Loucy (cell line): Measurements from ENCODE around the gene CNPY3.
"Not testable (repeated sequence)": the region's sequence is repeated elsewhere in the genome, so short reads cannot be mapped to it uniquely, and the experiment has no call there.

ENCODE experiments used
- H2AFZ ChIP-seq: fragments of 200-600 bp; sonication (generic); 2 replicates; pipeline ENCODE4 v1.6.0; 2016; ENCODE audit warnings: antibody characterized with exemption, mild to moderate bottlenecking, low read length, moderate library complexity
- H3F3A ChIP-seq: fragments of 200-600 bp; 2 replicates; pipeline ENCODE4 v1.6.0; 2016; ENCODE audit warnings: antibody characterized with exemption, low read depth, mild to moderate bottlenecking
- H3K27me3 ChIP-seq: fragments of 200-600 bp; sonication (generic); 2 replicates; pipeline ENCODE4 v1.6.1; 2014; ENCODE audit warnings: low read length, mild to moderate bottlenecking; ENCODE audit not compliant: insufficient read depth, poor library complexity, severe bottlenecking
- H3K36me3 ChIP-seq: fragments of 200-600 bp; sonication (generic); 2 replicates; pipeline ENCODE4 v1.6.1; 2016; ENCODE audit warnings: low read length; ENCODE audit not compliant: insufficient read depth
- H3K4me1 ChIP-seq: fragments of 200-600 bp; sonication (generic); 2 replicates; pipeline ENCODE4 v1.5.1; 2014; ENCODE audit warnings: low read length, mild to moderate bottlenecking; ENCODE audit not compliant: insufficient read depth, poor library complexity, severe bottlenecking
- H3K4me2 ChIP-seq: fragments of 200-600 bp; sonication (generic); 2 replicates; pipeline ENCODE4 v1.6.0; 2014; ENCODE audit warnings: antibody characterized with exemption, low read length, low read depth, mild to moderate bottlenecking; ENCODE audit not compliant: poor library complexity, severe bottlenecking
- H3K4me3 ChIP-seq: fragments of 200-600 bp; sonication (generic); 2 replicates; pipeline ENCODE4 v1.5.1; 2014; ENCODE audit warnings: low read length, mild to moderate bottlenecking, mixed read lengths; ENCODE audit not compliant: poor library complexity, severe bottlenecking
- H3K79me2 ChIP-seq: fragments of 200-600 bp; sonication (generic); 2 replicates; pipeline ENCODE4 v1.6.1; 2014; ENCODE audit warnings: low read length; ENCODE audit not compliant: insufficient read depth
- H3K9ac ChIP-seq: fragments of 200-600 bp; sonication (generic); 2 replicates; pipeline ENCODE4 v1.6.0; 2014; ENCODE audit warnings: mild to moderate bottlenecking, low read depth, low read length, moderate library complexity; ENCODE audit not compliant: poor library complexity, severe bottlenecking
- H3K9me2 ChIP-seq: fragments of 200-600 bp; sonication (generic); replicated peaks from 2 replicates; pipeline ENCODE4 v1.6.1; 2016; ENCODE audit warnings: low read depth, low read length, mixed read lengths
- H3K9me3 ChIP-seq: fragments of 200-600 bp; sonication (generic); 2 replicates; pipeline ENCODE4 v1.6.1; 2014; ENCODE audit warnings: mild to moderate bottlenecking, antibody characterized with exemption, low read length, low read depth; ENCODE audit not compliant: insufficient read depth
- H4K20me1 ChIP-seq: fragments of 200-600 bp; sonication (generic); 2 replicates; pipeline ENCODE4 v1.6.0; 2014; ENCODE audit warnings: antibody characterized with exemption, low read length, mild to moderate bottlenecking; ENCODE audit not compliant: insufficient read depth, poor library complexity, severe bottlenecking
- EZH2phosphoT487 ChIP-seq: fragments of 200-600 bp; IDR thresholded peaks from 2 replicates; pipeline ENCODE4 v1.6.1; 2018; ENCODE audit warnings: antibody characterized with exemption, mild to moderate bottlenecking, moderate library complexity, borderline replicate concordance
- TF ChIP-seq, protein P1 (sequence below): fragments of 200-600 bp; sonication (generic); conservative IDR thresholded peaks from 2 replicates; pipeline ENCODE4 v1.5.1; 2014; ENCODE audit warnings: mild to moderate bottlenecking, antibody characterized with exemption, low read length

The CNPY3 gene

DNA sequence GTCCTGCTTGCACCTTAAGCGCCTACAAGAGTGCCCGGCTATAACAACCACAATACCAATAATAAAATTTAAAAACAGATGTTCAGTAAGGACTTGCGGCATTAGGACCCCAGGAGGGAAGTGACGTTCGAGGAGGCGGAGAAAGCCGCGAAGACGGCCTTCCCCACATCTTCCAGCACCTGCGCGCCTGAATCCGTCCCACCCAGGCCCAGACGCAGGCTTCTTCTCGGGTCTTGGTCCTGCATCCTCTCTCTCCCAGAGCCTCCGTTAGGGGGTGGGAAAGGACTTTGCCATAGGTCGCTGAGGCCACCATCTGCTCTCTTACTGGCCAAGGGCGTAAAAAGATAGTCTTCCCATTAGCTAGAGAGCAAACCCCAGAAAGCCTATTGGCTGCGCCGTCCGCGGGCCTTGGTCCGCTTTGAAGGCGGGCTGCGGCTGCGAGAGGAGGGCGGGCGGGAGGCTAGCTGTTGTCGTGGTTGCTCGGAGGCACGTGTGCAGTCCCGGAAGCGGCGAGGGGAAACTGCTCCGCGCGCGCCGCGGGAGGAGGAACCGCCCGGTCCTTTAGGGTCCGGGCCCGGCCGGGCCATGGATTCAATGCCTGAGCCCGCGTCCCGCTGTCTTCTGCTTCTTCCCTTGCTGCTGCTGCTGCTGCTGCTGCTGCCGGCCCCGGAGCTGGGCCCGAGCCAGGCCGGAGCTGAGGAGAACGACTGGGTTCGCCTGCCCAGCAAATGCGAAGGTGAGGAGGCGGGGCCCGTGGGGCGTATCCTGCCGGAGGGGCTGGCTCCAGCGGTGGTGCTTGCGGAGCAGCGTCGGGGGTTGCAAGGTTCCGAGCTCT is at the start of gene CNPY3:
CNPY3 (plus strand) TSS at position 495 of the 835 bp plus-strand sequence; CDS start at position 586, 91 bp downstream.
- TF ChIP-seq, protein P1, sequence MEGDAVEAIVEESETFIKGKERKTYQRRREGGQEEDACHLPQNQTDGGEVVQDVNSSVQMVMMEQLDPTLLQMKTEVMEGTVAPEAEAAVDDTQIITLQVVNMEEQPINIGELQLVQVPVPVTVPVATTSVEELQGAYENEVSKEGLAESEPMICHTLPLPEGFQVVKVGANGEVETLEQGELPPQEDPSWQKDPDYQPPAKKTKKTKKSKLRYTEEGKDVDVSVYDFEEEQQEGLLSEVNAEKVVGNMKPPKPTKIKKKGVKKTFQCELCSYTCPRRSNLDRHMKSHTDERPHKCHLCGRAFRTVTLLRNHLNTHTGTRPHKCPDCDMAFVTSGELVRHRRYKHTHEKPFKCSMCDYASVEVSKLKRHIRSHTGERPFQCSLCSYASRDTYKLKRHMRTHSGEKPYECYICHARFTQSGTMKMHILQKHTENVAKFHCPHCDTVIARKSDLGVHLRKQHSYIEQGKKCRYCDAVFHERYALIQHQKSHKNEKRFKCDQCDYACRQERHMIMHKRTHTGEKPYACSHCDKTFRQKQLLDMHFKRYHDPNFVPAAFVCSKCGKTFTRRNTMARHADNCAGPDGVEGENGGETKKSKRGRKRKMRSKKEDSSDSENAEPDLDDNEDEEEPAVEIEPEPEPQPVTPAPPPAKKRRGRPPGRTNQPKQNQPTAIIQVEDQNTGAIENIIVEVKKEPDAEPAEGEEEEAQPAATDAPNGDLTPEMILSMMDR: no peak
- TF ChIP-seq EZH2phosphoT487: no peak
- Histone ChIP-seq H3K4me3 (peak within 1 kb of the TSS; percentile 90), H2AFZ (peak within 1 kb of the TSS; percentile 82), H3K9me3 (no peaks in the 10 kb centered on the region), H3K9ac (peak within 1 kb of the TSS; percentile 97), H3K79me2 (peaks cover 39% of the 10 kb centered on the region), H3K36me3 (peaks cover 3% of the 10 kb centered on the region; the same call in 1 of the 2 replicates), H4K20me1 (peaks cover 37% of the 10 kb centered on the region), H3K9me2 (no peaks in the 10 kb centered on the region), H3K27me3 (no peaks in the 10 kb centered on the region), H3K4me1 (peaks cover 42% of the 10 kb centered on the region), H3F3A (peaks cover 18% of the 10 kb centered on the region), H3K4me2 (peak within 1 kb of the TSS; percentile 96)

DNA sequence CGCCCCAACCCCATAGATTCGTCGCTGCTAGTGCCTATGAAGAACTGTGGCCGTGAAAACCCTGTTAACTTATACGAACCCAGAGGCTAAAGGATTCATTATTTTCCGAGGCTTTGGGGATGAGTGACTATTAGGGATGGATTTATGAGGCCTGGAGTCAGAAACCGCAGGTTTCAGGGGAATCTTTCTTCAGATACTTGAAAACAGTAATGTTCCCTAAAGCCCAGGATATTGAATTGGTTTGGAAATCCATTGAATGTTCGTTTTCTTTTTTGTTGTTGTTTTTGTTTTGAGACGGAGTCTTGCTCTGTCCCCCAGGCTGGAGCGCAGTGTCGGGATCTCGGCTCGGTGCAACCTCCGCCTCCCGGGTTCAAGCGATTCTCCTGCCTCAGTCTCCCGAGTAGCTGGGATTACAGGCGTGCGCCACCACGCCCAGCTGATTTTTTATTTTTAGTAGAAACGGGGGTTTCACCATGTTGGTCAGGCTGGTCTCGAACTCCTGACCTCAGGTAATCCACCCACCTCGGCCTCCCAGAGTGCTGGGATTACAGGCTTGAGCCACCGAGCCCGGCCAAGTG is 49.0 kb upstream of the CNPY3 start:
- peak overlapping the region; percentile 97 for H3K4me3 ChIP-seq
- H3K79me2 ChIP-seq: peaks cover 54% of the 10 kb centered on the region
- H3K36me3 ChIP-seq: peaks cover 25% of the 10 kb centered on the region; the same call in 1 of the 2 replicates

DNA sequence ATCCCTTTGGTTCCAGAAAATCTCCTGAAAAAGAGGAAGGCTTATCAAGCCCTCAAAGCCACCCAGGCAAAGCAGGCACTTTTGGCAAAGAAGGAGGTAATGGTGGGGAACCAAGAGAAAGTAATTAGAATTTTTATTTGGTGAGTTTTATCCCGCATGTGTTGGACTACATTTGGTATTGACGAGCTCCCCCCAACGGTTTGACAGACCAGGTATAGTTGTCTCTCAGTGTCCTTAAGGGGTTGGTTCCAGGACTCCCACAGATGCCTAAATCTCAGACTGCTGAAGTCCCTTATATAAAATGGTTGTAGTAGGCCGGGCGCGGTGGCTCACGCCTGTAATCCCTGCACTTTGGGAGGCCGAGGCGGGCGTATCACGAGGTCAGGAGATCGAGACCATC is 48.4 kb upstream of the CNPY3 start:
- Histone ChIP-seq H3K79me2 (peaks cover 59% of the 10 kb centered on the region), H3K36me3 (peaks cover 31% of the 10 kb centered on the region; the same call in 1 of the 2 replicates), H3K4me1 (peaks cover 11% of the 10 kb centered on the region), H3K9ac (peak overlapping the region; percentile 97), H3K4me3 (peak overlapping the region; percentile 97), H3K4me2 (peak overlapping the region; percentile 75), H4K20me1 (peaks cover 38% of the 10 kb centered on the region)
- not testable (repeated sequence) for H3F3A ChIP-seq, H3K27me3 ChIP-seq, H3K9me2 ChIP-seq, H3K9me3 ChIP-seq, H2AFZ ChIP-seq

More for the DNA sequence above, 49.0 kb upstream of the CNPY3 start:
- H3K4me1 ChIP-seq: peaks cover 11% of the 10 kb centered on the region
- H3K9me2 ChIP-seq, H3K27me3 ChIP-seq, H3F3A ChIP-seq, H3K9me3 ChIP-seq: not testable (repeated sequence)
- peaks cover 33% of the 10 kb centered on the region for H4K20me1 ChIP-seq
- H3K4me2 ChIP-seq: peak overlapping the region; percentile 75
- peak overlapping the region; percentile 97 for H3K9ac ChIP-seq
- peak overlapping the region; percentile 82 for H2AFZ ChIP-seq

DNA sequence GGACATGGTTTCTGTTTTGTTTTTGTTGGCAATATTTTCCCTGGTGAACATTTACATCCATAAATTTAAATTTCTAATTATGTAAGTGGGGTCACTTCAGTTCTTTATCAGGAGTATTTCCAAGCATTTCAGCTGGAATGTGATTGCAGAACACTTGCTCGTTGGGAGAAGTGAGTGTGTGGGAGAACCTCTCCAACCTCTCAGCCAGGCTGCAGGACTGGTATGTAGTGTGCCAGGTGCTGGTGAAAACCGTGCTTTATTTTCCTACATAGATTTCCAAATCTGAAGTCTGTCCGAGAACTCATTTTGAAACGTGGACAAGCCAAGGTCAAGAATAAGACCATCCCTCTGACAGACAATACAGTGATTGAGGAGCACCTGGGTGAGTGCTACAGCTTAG is 43.6 kb upstream of the CNPY3 start:
- H2AFZ ChIP-seq: no peak overlapping the region
- H3K9ac ChIP-seq: no peak overlapping the region
- no peaks in the 10 kb centered on the region for H3K27me3 ChIP-seq
- no peaks in the 10 kb centered on the region for H3K9me3 ChIP-seq
- no peak overlapping the region for H3K4me2 ChIP-seq
- TF ChIP-seq, protein P1: no peak
- H3K9me2 ChIP-seq: no peaks in the 10 kb centered on the region
- peaks cover 37% of the 10 kb centered on the region; the same call in 1 of the 2 replicates for H3K36me3 ChIP-seq
- peaks cover 55% of the 10 kb centered on the region for H3K79me2 ChIP-seq
- H3F3A ChIP-seq: no peaks in the 10 kb centered on the region
- H4K20me1 ChIP-seq: peaks cover 44% of the 10 kb centered on the region
- H3K4me3 ChIP-seq: no peak overlapping the region
- peaks cover 16% of the 10 kb centered on the region for H3K4me1 ChIP-seq

DNA sequence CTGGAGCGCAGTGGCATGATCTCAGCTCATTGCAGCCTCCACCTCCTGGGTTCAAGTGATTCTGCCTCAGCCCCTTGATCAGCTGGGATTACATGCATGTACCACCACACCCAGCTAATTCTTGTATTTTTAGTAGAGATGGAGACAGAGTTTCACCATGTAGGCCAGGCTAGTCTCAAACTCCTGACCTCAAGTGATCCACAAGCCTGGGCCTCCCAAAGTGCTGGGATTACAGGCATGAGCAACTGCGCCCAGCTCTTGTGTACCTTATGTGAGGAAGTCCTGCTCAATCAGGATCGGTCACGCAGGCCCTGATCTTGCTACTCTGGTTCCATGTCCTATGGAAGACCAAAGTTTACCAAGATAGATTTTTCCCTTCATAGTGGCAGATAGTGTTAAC is 41.1 kb upstream of the CNPY3 start:
- peaks cover 33% of the 10 kb centered on the region; the same call in 1 of the 2 replicates for H3K36me3 ChIP-seq
- not testable (repeated sequence) for H3F3A ChIP-seq, H3K4me3 ChIP-seq, H3K27me3 ChIP-seq, H2AFZ ChIP-seq, H3K9me2 ChIP-seq, H3K4me2 ChIP-seq, H3K9ac ChIP-seq, H3K9me3 ChIP-seq
- peaks cover 12% of the 10 kb centered on the region for H3K4me1 ChIP-seq
- H3K79me2 ChIP-seq: peaks cover 30% of the 10 kb centered on the region
- H4K20me1 ChIP-seq: peaks cover 30% of the 10 kb centered on the region
